GM12891 (cell line): Measurements from ENCODE around the gene UNCX.

Experiments used
- POLR2A ChIP-seq: IDR thresholded peaks from 2 replicates; pipeline ENCODE4 v1.6.1; 2011; ENCODE audit warnings: low read depth, low read length, control low read depth
- POLR2AphosphoS5 ChIP-seq: IDR thresholded peaks from 2 replicates; pipeline ENCODE4 v1.6.1; 2011; ENCODE audit warnings: low read depth, low read length, control low read depth
- POU2F2 ChIP-seq: IDR thresholded peaks from 2 replicates; pipeline ENCODE4 v1.6.1; 2011; ENCODE audit warnings: low read depth, mild to moderate bottlenecking, control low read depth, low read length, moderate library complexity
- SPI1 ChIP-seq: IDR thresholded peaks from 2 replicates; pipeline ENCODE4 v1.6.1; 2011; ENCODE audit warnings: low read depth, low read length, control low read depth

DNA sequence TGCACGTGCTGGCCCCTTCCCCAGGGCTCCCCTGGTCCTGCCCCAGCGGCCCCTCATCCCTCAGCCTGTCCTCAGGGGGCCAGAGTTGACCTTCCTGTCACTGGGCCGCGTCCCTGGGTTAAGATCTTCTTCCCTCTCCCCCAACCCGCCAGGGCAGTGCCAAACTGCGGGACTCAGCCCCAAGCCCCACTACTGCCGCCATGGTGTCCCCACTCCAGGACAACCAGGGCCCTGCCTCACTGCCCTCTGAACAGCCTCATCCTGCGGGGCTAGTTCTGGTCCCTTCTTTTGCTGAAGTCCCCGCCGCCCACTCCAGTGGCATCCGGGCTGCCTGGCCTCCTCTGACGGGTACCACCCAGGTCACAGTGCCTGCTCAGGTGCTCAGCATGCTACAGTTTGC, 37.5 kb downstream of the UNCX start:
- TF ChIP-seq SPI1 (no peak), POLR2A (no peak), POU2F2 (no peak), POLR2AphosphoS5 (no peak)
